Activated CD4-positive, alpha-beta T cell treated with anti-CD3 and anti-CD28 coated beads, Interleukin-2, amount 50 U/mL, for 24 hours (primary cell): ENCODE measurements around the gene SOX10.

ENCODE experiments used
- DNase-seq, 2 donors: peaks; one replicate each; pipeline ENCODE4 v3.0.0-alpha.2; 2020; ENCODE audit warnings: low read depth in 1 of 2, low spot score in 1 of 2

The SOX10 gene

GRCh38 chr22:38016182-38017151 is 32.1 kb upstream of the SOX10 start:
- no peak for DNase-seq

- DNase-seq, result no peak
These were observed 29.7 kb upstream of the SOX10 start for GRCh38 chr22:38014083-38014482.

DNA sequence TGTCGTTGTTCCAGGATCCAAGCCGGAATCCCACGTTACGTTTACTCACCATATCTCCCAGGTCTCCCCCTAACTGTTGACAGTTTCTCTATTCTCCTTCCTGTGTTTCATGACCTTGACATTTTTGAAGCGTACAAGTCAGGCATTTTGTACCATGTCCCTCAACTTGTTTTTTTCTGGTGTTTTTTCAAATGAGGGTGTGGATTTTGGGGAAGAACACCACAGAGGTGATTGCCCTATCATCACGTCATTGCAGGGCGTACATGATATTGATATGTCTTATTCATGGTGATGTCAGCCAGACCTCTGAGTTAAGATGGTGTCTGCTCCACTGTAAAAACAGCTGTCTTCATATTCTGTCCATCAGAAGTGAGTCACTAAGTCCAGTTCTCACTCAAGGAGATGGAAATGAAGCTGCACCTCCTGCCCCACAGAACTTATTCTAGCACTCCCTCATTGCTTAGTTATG is 28.3 kb upstream of the SOX10 start:
- no peak for DNase-seq

DNA sequence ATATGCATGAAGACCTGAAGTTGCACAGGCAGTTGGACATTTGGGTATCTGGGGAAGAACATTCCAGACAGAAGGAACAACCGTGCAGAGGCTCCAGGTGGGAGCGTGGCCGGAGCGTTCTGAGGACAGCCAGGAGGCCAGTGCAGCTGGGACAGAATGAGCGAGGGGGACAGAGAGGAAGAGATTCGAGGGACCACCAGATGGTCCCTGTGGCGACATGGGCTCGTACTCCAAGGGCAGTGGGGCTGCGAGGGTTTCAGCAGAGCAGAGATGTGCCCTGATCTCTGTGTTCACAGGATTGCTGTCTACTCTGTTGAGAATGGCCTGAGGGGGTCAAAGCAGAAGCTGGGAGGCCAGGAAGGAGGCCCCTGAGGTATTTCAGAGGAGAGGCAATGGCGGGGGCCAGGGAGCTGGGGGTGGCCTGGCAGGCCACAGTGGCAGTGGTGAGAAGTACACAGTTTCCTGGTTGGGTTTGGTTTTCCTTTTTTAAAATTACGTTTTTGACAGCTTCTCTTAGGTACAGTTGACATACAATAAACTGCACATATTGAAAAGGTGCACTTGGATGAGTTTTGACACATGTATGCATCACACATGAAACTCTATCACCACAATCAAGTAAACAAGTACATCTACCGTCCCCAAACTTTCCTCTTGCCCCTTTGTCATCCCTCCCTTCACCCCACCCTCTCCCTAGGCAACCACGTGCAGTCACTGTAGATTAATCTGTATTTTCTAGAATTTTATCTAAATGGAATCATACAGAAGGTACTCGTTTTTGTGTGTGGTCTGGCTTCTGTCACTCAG is 24.8 kb upstream of the SOX10 start:
- no peak for DNase-seq

GRCh38 chr22:38007330-38007902 is 23.1 kb upstream of the SOX10 start:
- no peak for DNase-seq

GRCh38 chr22:38006906-38007305 is 22.6 kb upstream of the SOX10 start:
- DNase-seq, result no peak

DNA sequence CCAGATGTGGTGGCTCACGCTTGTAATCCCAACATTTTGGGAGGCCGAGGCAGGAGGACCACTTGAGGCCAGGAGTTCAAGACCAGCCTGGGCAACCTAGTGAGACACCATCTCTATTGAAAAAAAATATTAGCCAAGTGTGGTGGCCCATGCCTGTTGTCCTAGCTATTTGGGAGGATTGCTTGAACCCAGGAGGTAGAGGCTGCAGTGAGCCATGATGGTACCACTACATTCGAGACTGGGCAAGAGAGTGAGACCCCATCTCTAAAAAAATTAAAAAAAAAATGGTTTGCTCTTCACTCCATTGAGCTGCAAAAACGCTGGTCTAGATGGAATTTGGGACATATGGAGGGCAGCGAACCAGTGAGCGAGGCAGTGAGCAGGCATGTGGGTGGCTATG is 21.6 kb upstream of the SOX10 start:
- DNase-seq, result no peak

DNA sequence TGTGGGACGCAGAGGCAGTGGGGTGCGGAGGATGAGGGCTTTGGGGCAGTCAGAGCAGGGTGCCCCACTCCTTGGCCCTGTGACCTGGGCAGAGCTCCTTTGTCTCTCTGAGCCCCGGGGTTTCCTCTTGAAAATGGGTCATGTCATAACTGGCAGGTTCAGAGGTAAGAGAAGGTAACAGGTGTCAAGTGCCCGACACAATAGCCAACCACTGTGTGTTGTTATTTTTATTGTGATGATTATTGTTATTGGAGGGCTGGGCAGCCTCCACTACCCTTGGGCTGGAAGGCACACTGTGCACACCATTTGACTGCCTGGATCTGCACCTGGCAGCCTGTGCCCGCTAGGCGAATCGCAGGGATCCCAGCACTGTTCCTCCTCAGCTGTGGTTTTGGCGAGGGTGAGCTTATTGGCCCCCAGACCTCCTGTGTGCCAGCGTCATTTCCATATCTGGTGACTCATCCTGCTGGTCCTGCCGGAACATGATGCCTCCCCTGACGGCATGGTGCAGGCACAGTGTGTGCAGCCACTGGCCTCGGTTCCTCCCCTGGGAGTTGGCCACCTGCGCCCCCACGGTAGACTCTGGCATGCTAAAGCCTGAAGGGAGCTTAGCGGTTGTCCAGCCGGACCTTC is 15.4 kb upstream of the SOX10 start:
- no peak for DNase-seq

DNA sequence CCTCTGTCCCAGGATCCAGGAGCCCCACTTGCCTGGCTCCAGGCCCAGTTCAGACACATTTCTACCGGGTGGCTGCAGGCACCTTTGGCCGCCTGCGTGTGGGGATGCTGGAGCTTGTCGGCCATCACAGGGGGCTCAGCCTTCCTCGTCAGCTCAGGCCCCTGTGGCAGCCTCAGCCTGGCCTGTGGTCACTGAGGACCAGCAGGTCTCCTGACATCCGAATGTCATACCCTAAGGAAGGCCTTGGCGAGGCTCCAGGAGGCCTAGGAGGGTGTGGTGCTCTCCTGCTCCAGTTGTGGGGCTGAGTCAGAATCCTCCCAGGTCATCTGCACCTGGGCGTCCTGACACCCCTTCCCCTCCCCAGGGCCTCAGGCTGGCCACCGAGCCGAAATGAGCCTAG is 14.9 kb upstream of the SOX10 start:
- no peak for DNase-seq

GRCh38 chr22:37998543-37998942 is 14.2 kb upstream of the SOX10 start:
- DNase-seq, result no peak

DNA sequence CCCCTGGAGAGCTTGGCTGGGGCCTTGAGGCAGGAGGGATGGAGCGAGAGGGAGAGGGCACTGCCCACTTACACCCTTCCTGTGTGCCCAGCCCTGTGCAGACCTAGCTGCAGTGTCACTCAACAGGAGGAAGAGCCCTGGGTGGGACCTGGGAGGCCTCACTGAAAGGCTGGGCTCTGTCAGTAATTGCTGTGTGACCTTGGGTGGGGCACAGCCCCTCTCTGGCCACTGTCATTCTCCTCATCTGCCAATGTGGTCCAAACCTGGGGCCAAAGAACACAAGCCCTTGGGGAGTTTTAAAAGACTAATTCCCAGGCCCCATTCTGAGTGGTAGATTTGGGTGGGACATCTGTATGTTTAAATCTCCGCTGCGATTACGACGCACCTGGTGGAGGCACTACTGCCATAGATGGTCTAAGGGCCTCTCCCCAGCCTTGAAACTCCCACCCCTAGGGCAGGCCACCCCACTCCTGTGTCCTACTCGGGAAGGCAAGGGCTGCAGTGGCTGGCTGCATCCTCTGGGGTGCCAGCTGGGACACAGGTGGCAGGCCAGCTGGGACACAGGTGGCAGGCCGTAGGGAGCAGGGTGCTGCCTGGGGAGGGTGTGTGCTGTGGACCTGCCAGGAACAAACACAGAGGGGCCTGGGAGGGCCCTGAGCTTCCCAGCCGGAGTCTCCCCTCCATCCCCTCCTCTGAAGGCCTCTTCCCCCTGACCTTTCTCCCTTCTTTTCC is 12.3 kb upstream of the SOX10 start:
- DNase-seq, result no peak

DNA sequence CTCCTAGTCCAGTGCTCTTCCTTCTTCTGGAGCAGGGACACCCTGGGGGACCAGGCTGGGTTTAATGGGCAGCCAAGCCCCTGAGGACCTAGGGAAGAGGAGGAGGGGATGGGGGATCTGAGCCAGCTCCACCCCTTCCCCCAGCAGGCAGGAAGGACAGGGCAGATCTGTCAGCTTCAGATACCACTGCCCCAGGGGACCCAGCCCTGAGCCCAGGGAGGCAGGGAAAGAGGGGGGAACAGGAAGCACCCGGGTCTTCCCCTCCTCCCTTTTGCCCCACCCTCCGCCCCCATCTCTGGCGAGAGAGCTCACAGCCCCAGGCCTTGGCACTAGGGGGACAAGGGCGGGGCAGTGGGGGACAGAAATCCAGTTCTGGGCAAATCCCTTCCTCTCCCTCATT is 11.7 kb upstream of the SOX10 start:
- no peak for DNase-seq

GRCh38 chr22:37995460-37995859 is 11.1 kb upstream of the SOX10 start:
- DNase-seq, result no peak

DNA sequence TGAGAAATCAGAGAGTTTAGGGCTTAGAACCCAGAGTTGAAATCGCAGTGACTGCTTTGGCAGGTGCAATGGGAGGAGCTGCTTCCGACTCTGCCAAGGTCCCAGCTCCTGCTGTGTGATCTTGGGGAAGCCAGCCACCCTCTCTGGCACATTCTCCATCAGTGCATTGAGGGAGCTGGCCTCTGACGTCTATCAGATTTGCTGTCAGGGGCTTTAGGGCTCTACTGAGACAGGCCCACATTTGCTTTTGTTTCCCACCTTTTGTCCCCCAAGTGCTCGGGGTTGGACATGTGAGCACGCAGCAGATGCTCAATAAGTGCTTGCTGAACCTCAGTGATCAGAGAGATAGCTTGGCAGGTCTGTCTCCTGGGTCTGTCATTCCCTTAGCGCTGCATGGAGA is 10.6 kb upstream of the SOX10 start:
- no peak for DNase-seq

DNA sequence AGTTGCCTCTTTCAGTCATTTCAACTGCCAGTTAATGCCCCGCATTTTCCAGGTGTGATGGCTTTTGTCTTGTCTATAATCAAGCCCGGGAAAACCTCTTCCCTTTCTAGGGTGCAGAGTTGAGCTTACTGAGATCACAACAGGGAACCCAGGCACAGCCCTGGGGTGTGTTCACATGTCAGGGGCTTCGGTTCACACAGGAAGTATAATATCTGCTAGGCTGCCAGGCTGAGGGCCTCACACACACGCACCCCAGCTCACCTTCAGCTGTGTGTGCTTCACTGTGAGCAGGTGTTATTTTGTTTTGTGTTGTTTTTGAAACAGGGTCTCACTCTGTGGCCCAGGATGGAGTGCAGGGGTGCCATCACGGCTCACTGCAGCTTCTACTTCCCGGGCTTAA is 9.7 kb upstream of the SOX10 start:
- DNase-seq, result no peak

- DNase-seq, result no peak
These were observed 7.5 kb upstream of the SOX10 start for GRCh38 chr22:37991731-37992442.

DNA sequence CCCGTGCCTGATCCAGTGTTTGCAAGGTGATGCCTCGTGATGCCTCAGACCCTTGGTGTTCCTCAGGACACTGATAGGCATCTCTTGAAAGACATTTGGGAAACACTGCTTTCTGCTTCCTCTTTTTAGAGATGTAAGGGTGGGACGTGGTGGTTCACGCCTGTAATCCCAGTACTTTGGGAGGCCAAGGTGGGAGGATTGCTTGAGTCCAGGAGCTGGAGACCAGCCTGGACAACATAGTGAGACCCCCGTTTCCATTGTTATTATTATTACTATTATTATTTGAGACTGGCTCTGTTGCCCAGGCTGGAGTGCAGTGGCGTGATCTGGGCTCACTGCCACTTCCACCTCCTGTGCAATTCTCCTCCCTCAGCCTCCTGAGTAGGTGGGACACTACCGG is 6.5 kb upstream of the SOX10 start:
- no peak for DNase-seq

DNA sequence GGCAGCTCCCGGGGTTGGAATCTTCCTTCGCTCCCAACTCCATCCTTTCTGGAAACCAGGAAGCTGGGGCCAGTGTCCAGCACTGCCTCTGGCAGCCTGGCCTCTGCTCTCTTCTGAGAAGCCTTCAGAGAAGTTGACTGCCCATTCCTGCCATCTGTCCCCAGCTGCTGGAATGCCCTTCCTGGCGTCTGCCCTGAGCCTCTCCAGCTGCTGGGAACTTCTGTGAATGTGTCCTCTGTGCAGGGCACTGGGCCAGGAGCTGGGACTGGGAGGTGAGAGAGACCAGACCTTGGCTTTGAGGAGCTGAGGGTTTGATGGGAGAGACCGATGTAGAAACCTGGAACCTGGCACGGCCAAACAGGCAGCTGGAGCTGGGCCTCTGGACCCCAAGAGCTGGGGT is 5.9 kb upstream of the SOX10 start:
- no peak for DNase-seq

GRCh38 chr22:37989146-37990045 is 5.0 kb upstream of the SOX10 start:
- no peak for DNase-seq
